K562 (cell line): ENCODE data around the gene HOXA5. TPM values are rescaled to one million over a fixed set of nuclear protein-coding genes. Genes with fewer than 3 reads are reported as not detected.

Experiments used
- ZBTB40 ChIP-seq, 2 experiments: fragments of 450-650 bp in 1 of 2; sonication (generic) in 1 of 2; formaldehyde crosslinking in 1 of 2; IDR thresholded peaks; 2 replicates each; pipeline versions ENCODE4 v1.7.1 to v1.9.0; 2016 to 2022; ENCODE audit warnings: inconsistent platforms in 1 of 2, mild to moderate bottlenecking in 1 of 2, missing genetic modification reagents in 1 of 2
- polyA plus RNA-seq, 8 experiments: library from polyadenylated mRNA; depleted of rRNA in 4 of 8; stranded (reverse) in 5 of 8; unstranded in 3 of 8; fragments of >200 nt; fragmentation: Nextera tagmentation in 2 of 8; fragmentation: Illumina TruSeq in 1 of 8; extraction: Ambion mirVana in 2 of 8; extraction: Trizol in 1 of 8; gene quantifications; 2 replicates each; pipeline versions ENCODE4 v1.2.1 to v1.2.3, GENCODE V29; 2011 to 2014; ENCODE audit warnings: inconsistent platforms in 1 of 8, missing spikeins in 1 of 8
- total RNA-seq, 7 experiments: library from RNA; depleted of rRNA in 6 of 7; stranded (reverse); fragments of >200 nt in 6 of 7; fragmentation: Illumina TruSeq in 2 of 7; extraction: Trizol in 2 of 7; gene quantifications; 2 replicates each; pipeline versions ENCODE4 v1.2.1 to v1.2.3, GENCODE V29; 2011 to 2021; ENCODE audit warnings: low replicate concordance in 1 of 7

Gene HOXA5
- total and polyA plus RNA-seq, 9 of the 15 experiments (the other 6 are each of a cell fraction or from before 2014, with no cell fraction given) = 0.13 TPM; not detected in 8

DNA sequence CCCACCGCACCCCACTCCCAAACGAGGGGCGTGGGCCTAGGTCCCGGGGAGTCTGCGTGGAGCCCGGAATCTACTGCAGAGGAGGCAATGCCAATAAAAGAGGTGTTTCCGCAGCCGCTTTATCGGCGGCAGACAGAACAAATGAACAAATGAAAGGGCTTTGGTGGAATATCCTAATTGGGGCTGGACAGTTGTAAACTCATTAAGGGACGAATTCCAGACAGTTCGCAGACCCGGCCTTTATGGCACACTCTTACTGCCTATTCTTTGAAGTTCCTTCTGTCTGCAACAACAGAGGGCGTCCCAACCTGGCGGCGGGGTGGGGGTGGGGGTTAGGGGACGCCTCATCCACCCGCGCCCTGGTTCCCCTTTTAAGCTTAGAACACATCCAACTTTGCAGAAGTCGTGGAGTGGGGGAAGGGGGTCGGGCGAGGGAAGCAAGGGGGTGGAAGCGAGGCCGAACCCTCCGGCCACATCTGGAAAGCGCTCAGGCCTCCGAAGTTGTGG is 17.8 kb upstream of the HOXA5 start (continued):
- no peak for TF ChIP-seq ZBTB40 (IDR thresholded peaks at IDR 0.05)
- no peak for TF ChIP-seq ZBTB40 (CRISPR knock-in tag; IDR thresholded peaks at IDR 0.05)
